Astrocyte (in vitro differentiated cells and primary cell): ENCODE data around the gene SHC1. TPM values are rescaled to one million over a fixed set of nuclear protein-coding genes. Genes with fewer than 3 reads are reported as not detected.

Experiments used
- DNase-seq: peaks from one replicate; pipeline ENCODE4 v3.0.0-alpha.2; 2010; ENCODE audit warnings: low read depth
- FAIRE-seq: peaks from 2 replicates; lab custom pipeline; 2011; peaks lifted over from hg19 to GRCh38; lab: Jason Lieb, UNC
- H2AFZ ChIP-seq: 2 replicates; pipeline ENCODE4 v1.6.0; 2012; ENCODE audit warnings: low read depth, low read length, inconsistent platforms
- H3K27ac ChIP-seq: 2 replicates; pipeline ENCODE4 v1.5.1; 2011; ENCODE audit warnings: low read depth, low read length, inconsistent platforms
- H3K27me3 ChIP-seq: 2 replicates; pipeline ENCODE4 v1.6.0; 2011; ENCODE audit warnings: low read length, inconsistent platforms; ENCODE audit not compliant: insufficient read depth
- H3K36me3 ChIP-seq: 2 replicates; pipeline ENCODE4 v1.5.1; 2011; ENCODE audit warnings: low read length, inconsistent platforms; ENCODE audit not compliant: insufficient read depth
- H3K4me1 ChIP-seq: 2 replicates; pipeline ENCODE4 v1.5.1; 2011; ENCODE audit warnings: low read length, inconsistent platforms; ENCODE audit not compliant: insufficient read depth
- H3K4me2 ChIP-seq: 2 replicates; pipeline ENCODE4 v1.6.0; 2012; ENCODE audit warnings: low read length, inconsistent platforms
- H3K4me3 ChIP-seq: 2 replicates; pipeline ENCODE4 v1.5.1; 2011; ENCODE audit warnings: low read depth, mild to moderate bottlenecking, low read length, inconsistent platforms; ENCODE audit not compliant: insufficient read depth
- H3K79me2 ChIP-seq: 2 replicates; pipeline ENCODE4 v1.6.0; 2012; ENCODE audit warnings: mild to moderate bottlenecking, low read length, inconsistent platforms; ENCODE audit not compliant: insufficient read depth
- H3K9ac ChIP-seq: 2 replicates; pipeline ENCODE4 v1.6.0; 2012; ENCODE audit warnings: mild to moderate bottlenecking, low read length, inconsistent platforms
- H3K9me3 ChIP-seq: 2 replicates; pipeline ENCODE4 v1.5.1; 2012; ENCODE audit warnings: low read depth, mild to moderate bottlenecking, low read length, inconsistent platforms; ENCODE audit not compliant: insufficient read depth
- H4K20me1 ChIP-seq: 2 replicates; pipeline ENCODE4 v1.6.0; 2012; ENCODE audit warnings: low read length, inconsistent platforms; ENCODE audit not compliant: insufficient read depth
- H3K27ac Mint-ChIP-seq: one replicate; pipeline ENCODE4 v1.8.0; 2021; ENCODE audit warnings: mild to moderate bottlenecking, mixed read lengths; ENCODE audit not compliant: unreplicated experiment
- H3K27me3 Mint-ChIP-seq: one replicate; pipeline ENCODE4 v1.8.0; 2021; ENCODE audit warnings: low read depth, mixed read lengths; ENCODE audit not compliant: unreplicated experiment
- H3K36me3 Mint-ChIP-seq: one replicate; pipeline ENCODE4 v1.8.0; 2021; ENCODE audit warnings: low read depth, mixed read lengths; ENCODE audit not compliant: unreplicated experiment
- H3K4me1 Mint-ChIP-seq: one replicate; pipeline ENCODE4 v1.8.0; 2021; ENCODE audit warnings: low read depth, mixed read lengths; ENCODE audit not compliant: unreplicated experiment
- H3K4me3 Mint-ChIP-seq: one replicate; pipeline ENCODE4 v1.8.0; 2021; ENCODE audit warnings: mild to moderate bottlenecking, moderate library complexity, mixed read lengths; ENCODE audit not compliant: unreplicated experiment
- H3K9me3 Mint-ChIP-seq: one replicate; pipeline ENCODE4 v1.8.0; 2021; ENCODE audit warnings: mild to moderate bottlenecking, mixed read lengths; ENCODE audit not compliant: unreplicated experiment
- CTCF ChIP-seq: IDR thresholded peaks from 2 replicates; pipeline ENCODE4 v1.5.1; 2011; ENCODE audit warnings: low read depth, mild to moderate bottlenecking, inconsistent platforms, low read length, moderate library complexity; ENCODE audit not compliant: insufficient read depth
- EZH2 ChIP-seq: IDR thresholded peaks from 2 replicates; pipeline ENCODE4 v1.6.1; 2012; ENCODE audit warnings: mild to moderate bottlenecking, low read length, inconsistent platforms; ENCODE audit not compliant: insufficient read depth
- total RNA-seq: library from RNA; stranded (reverse); gene quantifications from 2 replicates; pipeline ENCODE4 v1.2.1, GENCODE V29; 2021

Gene SHC1
- total RNA-seq, 1 donor from 2014 or later, result 397 TPM

GRCh38 chr1:154975409-154976059 is 5.0 kb upstream of the SHC1 start:
- no peak for FAIRE-seq
- peak overlapping the region; percentile 94 for H3K4me2 ChIP-seq

GRCh38 chr1:154974808-154975408 is 4.4 kb upstream of the SHC1 start:
- Histone ChIP-seq H2AFZ (peak overlapping the region; percentile 75), H3K36me3 (peaks cover 6% of the 10 kb centered on the region), H4K20me1 (peaks cover 6% of the 10 kb centered on the region), H3K4me3 (peak overlapping the region; percentile 88), H3K4me2 (peak overlapping the region; percentile 94), H3K4me1 (peaks cover 33% of the 10 kb centered on the region), H3K9ac (peak overlapping the region; percentile 94), H3K9me3 (no peaks in the 10 kb centered on the region), H3K27me3 (no peaks in the 10 kb centered on the region), H3K27ac (peak overlapping the region; percentile 99), H3K79me2 (peaks cover 59% of the 10 kb centered on the region)
- Mint-ChIP-seq H3K27ac (no peak overlapping the region), H3K4me3 (no peak overlapping the region), H3K36me3 (peaks cover 2% of the 10 kb centered on the region), H3K27me3 (no peaks in the 10 kb centered on the region), H3K4me1 (peaks cover 16% of the 10 kb centered on the region), H3K9me3 (no peaks in the 10 kb centered on the region)
- no peak for FAIRE-seq
- TF ChIP-seq CTCF (no peak), EZH2 (no peak)
- DNase-seq, result peak; percentile 79

More at GRCh38 chr1:154975409-154976059, 5.0 kb upstream of the SHC1 start:
- TF ChIP-seq CTCF, result no peak
- TF ChIP-seq EZH2, result no peak
- peak; percentile 34 for DNase-seq
- Histone ChIP-seq H3K36me3 (peaks cover 6% of the 10 kb centered on the region), H3K79me2 (peaks cover 52% of the 10 kb centered on the region), H3K27ac (peak overlapping the region; percentile 99), H3K4me3 (peak overlapping the region; percentile 88), H4K20me1 (no peaks in the 10 kb centered on the region), H3K4me1 (peaks cover 33% of the 10 kb centered on the region), H3K9ac (peak overlapping the region; percentile 94), H3K9me3 (no peaks in the 10 kb centered on the region), H3K27me3 (no peaks in the 10 kb centered on the region), H2AFZ (peak overlapping the region; percentile 75)
- Mint-ChIP-seq H3K4me3 (no peak overlapping the region), H3K36me3 (peaks cover 2% of the 10 kb centered on the region), H3K27ac (no peak overlapping the region), H3K4me1 (peaks cover 16% of the 10 kb centered on the region), H3K9me3 (no peaks in the 10 kb centered on the region), H3K27me3 (no peaks in the 10 kb centered on the region)
